ENCODE data around the gene PRSS53. TPM values are rescaled to one million over a fixed set of nuclear protein-coding genes. Genes with fewer than 3 reads are reported as not detected.

PRSS53 gene
- total and polyA plus RNA-seq, 10 of the 15 experiments (the other 5 are each of a cell fraction or from before 2014, with no cell fraction given): 0.35 to 3.4 (median 0.88) TPM; not detected in 2

- TF ChIP-seq RAD21 (IDR thresholded peaks at IDR 0.05; ENCODE audit: insufficient read depth, low read depth, low read length) (peak; percentile 42), NR2F1 (conservative IDR thresholded peaks at IDR 0.05) (peak; percentile 97), RELB (IDR thresholded peaks at IDR 0.05; ENCODE audit: low read depth) (no peak), ZNF622 (IDR thresholded peaks at IDR 0.05) (no peak), CBX3 (IDR thresholded peaks at IDR 0.05; ENCODE audit: borderline replicate concordance, low read depth) (no peak), FOXK2 (IDR thresholded peaks at IDR 0.05) (no peak), CREB1 (IDR thresholded peaks at IDR 0.05; ENCODE audit: low read depth) (no peak), SIN3A (IDR thresholded peaks at IDR 0.05; ENCODE audit: low read depth, low read length) (no peak), ZNF384 (IDR thresholded peaks at IDR 0.05; ENCODE audit: borderline replicate concordance, low read depth, low read length) (peak; percentile 50; the same call in 1 of the 2 replicates), ZBTB33 (IDR thresholded peaks at IDR 0.05) (peak; percentile 80; the same call in 1 of the 2 replicates), ZNF687 (IDR thresholded peaks at IDR 0.05) (peak; percentile 68), ZNF592 (IDR thresholded peaks at IDR 0.05) (peak; percentile 33; the same call in 1 of the 2 replicates), SKIL (IDR thresholded peaks at IDR 0.05; ENCODE audit: low read depth, poor library complexity, severe bottlenecking) (no peak), MYB (IDR thresholded peaks at IDR 0.05; ENCODE audit: borderline replicate concordance, low read depth, low read length) (no peak)
Observed at GRCh38 chr16:31105677-31106213, 17.0 kb upstream of the PRSS53 start (continued).

Measured in GM12878 (cell line).